RCC 7860 (cell line): Measurements from ENCODE around the gene RNPS1.
"Not testable (repeated sequence)": the region's sequence is repeated elsewhere in the genome, so short reads cannot be mapped to it uniquely, and the experiment has no call there.

Source experiments
- DNase-seq: peaks from one replicate; pipeline ENCODE4 v3.0.0-alpha.2; 2015; ENCODE audit warnings: low spot score
- FAIRE-seq: peaks from 2 replicates; lab custom pipeline; 2012; peaks lifted over from hg19 to GRCh38; lab: Jason Lieb, UNC

Gene RNPS1

DNA sequence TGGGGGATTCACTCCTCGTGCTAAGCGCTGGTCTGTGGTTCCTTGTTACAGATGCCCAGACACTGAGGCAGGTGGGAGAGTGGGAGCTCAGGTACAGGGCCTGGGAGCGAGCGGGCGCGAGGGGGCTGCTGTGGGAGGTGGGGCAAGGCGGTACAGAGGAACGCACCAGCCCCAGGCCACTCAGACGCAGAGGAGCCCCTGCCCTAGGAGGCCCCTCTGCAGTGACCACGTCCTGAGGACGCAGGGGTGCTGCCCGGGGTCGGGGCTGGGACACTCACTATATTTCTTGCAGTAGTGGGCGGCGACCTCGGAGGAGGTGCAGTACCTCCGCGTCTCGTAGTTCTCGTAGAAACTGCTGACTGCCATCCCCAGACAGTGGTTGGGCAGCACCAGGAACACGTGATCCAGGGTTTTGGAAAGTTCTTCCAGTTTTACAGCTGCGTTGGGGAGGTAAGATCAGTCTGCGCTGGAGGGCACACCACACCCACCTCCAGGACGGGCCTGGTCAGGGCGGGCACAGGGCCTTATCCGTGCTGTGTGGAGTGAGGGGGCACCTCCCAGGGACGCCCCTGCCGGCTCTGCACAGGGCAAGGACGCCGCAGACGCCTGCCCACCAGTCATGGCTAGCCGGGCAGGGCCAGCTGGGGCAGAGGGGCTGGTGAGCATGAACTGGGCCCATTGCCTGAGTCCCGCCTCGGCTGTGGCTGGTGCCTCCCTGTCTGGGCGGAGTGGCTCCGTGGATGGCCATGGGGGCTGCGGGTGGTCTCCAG lies 16.3 kb upstream of the RNPS1 start:
- FAIRE-seq = no peak

GRCh38 chr16:2282866-2283555 lies 15.1 kb upstream of the RNPS1 start:
- FAIRE-seq = no peak
- no peak for DNase-seq

More for the DNA sequence above, 16.3 kb upstream of the RNPS1 start:
- no peak for DNase-seq

GRCh38 chr16:2282262-2282661 lies 14.3 kb upstream of the RNPS1 start:
- no peak for FAIRE-seq

DNA sequence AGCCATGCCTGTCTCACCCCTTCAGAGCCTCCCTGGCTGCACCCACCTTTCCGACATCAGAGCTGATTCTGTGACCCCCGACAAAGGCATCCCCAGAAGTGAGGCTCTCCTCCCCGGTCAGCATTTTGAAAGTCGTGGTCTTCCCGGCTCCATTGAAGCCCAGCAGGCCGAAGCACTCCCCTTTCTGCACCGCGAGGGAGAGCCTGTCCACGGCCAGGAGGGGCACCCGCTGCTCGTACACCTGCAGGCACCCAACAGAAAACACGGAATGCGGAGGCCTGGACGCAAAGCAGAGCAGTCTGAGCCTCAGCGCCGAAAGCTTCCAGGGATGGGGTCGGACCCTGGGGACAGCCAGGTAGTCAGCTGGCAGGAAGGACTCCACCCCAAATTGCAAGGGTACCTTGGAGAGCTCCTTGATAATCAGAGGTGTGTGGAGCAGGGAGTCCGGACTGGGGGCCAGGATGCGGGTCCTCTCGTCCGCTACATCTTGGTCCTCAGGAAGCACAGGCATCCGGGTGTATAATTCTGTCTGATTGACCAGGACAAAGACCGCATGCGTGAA lies 13.1 kb upstream of the RNPS1 start:
- DNase-seq = no peak
- no peak for FAIRE-seq

More at GRCh38 chr16:2282262-2282661, 14.3 kb upstream of the RNPS1 start:
- no peak for DNase-seq

- DNase-seq = no peak
- no peak for FAIRE-seq
Observed at GRCh38 chr16:2280461-2280860, 12.5 kb upstream of the RNPS1 start.

- DNase-seq = no peak
- FAIRE-seq = no peak
Observed at GRCh38 chr16:2278956-2279800, 11.3 kb upstream of the RNPS1 start.

GRCh38 chr16:2278272-2278608 lies 10.3 kb upstream of the RNPS1 start:
- no peak for DNase-seq
- FAIRE-seq = no peak

GRCh38 chr16:2277466-2278271 lies 9.7 kb upstream of the RNPS1 start:
- DNase-seq (no peak), FAIRE-seq (no peak)

GRCh38 chr16:2276368-2277195 lies 8.7 kb upstream of the RNPS1 start:
- FAIRE-seq (no peak), DNase-seq (no peak)

- no peak for DNase-seq
- no peak for FAIRE-seq
Observed at GRCh38 chr16:2275476-2276367, 7.8 kb upstream of the RNPS1 start.

- no peak for FAIRE-seq
- DNase-seq = no peak
Observed at GRCh38 chr16:2273931-2274330, 6.0 kb upstream of the RNPS1 start.

DNA sequence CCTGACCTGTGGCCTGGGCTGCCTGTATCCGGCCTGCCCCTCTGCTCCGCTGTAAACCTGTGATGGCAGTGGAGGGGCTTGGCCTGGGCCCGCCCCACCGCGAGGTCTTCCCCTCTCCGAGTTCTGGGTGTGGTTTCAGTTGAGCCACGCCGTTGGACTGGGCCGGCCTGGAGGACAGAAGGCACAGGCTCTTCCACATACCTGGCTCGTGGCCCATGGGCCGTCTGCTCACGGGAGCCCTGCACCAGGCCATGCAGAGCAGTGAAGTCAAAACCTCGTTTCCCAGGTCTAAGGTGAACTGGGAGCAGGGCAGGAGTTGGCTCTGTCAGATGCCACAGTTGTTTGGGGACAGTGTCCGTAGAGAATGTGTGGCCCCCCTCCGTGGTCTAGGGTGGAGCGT lies 5.6 kb upstream of the RNPS1 start:
- DNase-seq = no peak
- no peak for FAIRE-seq

GRCh38 chr16:2271848-2272461 lies 4.0 kb upstream of the RNPS1 start:
- FAIRE-seq (no peak), DNase-seq (no peak)

- DNase-seq = no peak
- FAIRE-seq = no peak
Observed at GRCh38 chr16:2270588-2271470, 2.9 kb upstream of the RNPS1 start.

DNA sequence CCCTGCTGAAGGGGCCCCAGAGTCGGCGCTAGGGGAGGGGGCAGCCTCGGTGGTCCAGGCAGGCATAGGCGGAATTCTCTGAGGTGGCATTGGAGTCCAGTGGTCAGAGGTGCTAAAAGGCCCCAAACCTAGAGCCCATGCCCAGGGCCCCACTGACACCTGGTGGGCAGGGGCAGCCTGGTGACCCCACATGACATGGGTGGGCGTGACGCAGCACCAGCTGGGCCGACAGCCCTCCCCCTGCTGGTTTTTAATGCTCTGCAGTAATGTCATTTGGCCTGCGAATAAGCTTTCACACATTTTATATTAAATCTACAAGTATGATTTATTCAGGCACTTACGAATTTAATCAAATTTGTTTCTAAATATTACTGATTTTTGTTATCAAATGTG lies 2.1 kb upstream of the RNPS1 start:
- FAIRE-seq (no peak), DNase-seq (no peak)

DNA sequence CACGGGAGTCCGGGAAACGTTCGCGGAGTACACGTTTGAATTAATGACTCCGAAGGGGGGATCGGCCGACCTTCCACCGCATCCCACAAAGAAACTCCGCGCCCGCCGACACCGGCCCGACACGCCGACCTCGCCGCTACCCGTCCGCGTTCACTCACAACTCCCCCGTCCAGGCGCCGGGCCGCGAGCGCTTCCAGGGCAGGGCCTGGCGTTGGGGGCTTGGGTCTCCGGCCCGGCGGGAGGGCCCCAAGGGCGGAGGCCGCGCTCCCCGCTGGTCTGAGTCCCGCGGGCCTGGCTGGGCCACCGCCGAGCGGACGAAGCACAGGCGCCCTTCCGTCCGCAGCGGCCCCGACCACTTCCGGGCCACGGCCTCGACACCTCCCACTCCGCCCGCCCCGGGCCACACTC lies 417 bp downstream of the RNPS1 start:
- not testable (repeated sequence) for DNase-seq, FAIRE-seq

DNA sequence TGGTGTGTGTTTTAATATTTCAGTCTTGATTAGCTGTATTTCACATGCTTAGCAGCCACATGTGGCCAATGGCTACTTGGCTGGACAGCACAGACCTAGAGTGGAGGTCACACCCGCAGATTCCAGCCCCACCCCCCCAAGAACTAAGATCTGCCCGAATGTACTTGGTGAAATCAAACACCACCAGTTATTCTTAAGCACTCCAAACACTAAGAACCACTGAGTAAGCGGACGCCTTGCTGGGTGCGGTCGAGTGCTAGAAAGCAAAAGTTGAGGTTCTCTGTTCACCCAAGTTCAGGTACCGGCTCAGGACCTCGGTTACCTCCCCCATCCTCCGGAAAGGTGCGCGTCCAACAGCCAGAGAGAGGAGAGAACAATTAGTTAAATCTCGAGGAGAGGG lies 1.0 kb downstream of the RNPS1 start:
- DNase-seq, FAIRE-seq: not testable (repeated sequence)
